PC-3 (cell line): ENCODE results near the gene CROCC. TPM values are rescaled to one million over a fixed set of nuclear protein-coding genes. Genes with fewer than 3 reads are reported as not detected.

ENCODE experiments used
- ATAC-seq: fragments of 200-7000 bp; cut with Tn5 transposase; 2 replicates; pipeline ENCODE4 v1.9.1; 2020; ENCODE audit warnings: mild to moderate bottlenecking, moderate library complexity
- BruUV-seq: library from RNA; stranded (reverse); fragments of 400-500 nt; replicated peaks from 2 replicates; lab custom pipeline; 2021; lab: Mats Ljungman, UMichigan
- CTCF ChIA-PET: fragments of 300-600 bp; sonication (Branson Sonifier 250); formaldehyde crosslinking; loops from one replicate; lab custom pipeline; 2022; ENCODE audit warnings: antibody characterized with exemption; lab: Charles Lee
- POLR2A ChIA-PET: fragments of 300-600 bp; sonication (Branson Sonifier 250); formaldehyde crosslinking; loops from one replicate; lab custom pipeline; 2022; ENCODE audit warnings: antibody characterized with exemption; ENCODE audit not compliant: unreplicated experiment; lab: Charles Lee
- DNase-seq: peaks from one replicate; pipeline ENCODE4 v3.0.0-alpha.2; 2015
- H2AFZ ChIP-seq: fragments of 300-600 bp; sonication (generic); 2 replicates; pipeline ENCODE4 v1.6.0; 2016; ENCODE audit warnings: antibody characterized with exemption, low read length
- H3F3A ChIP-seq: fragments of 300-600 bp; sonication (generic); one replicate; pipeline ENCODE4 v1.6.0; 2017; ENCODE audit warnings: antibody characterized with exemption, low read length, control low read depth, mild to moderate bottlenecking; ENCODE audit not compliant: unreplicated experiment
- H3K27ac ChIP-seq: fragments of 300-600 bp; sonication (generic); 2 replicates; pipeline ENCODE4 v1.5.1; 2016; ENCODE audit warnings: mild to moderate bottlenecking, low read length
- H3K27me3 ChIP-seq: fragments of 300-600 bp; sonication (generic); 2 replicates; pipeline ENCODE4 v1.6.1; 2016; ENCODE audit warnings: low read length, mixed read lengths
- H3K36me3 ChIP-seq: fragments of 300-600 bp; sonication (generic); 2 replicates; pipeline ENCODE4 v1.6.1; 2016; ENCODE audit warnings: low read depth, mixed run types, low read length, mixed read lengths
- H3K4me1 ChIP-seq: fragments of 300-600 bp; sonication (generic); 2 replicates; pipeline ENCODE4 v1.5.1; 2016; ENCODE audit warnings: low read length; ENCODE audit not compliant: insufficient read depth
- H3K4me2 ChIP-seq: fragments of 300-600 bp; sonication (generic); 2 replicates; pipeline ENCODE4 v1.6.0; 2016; ENCODE audit warnings: low read length
- H3K4me3 ChIP-seq: fragments of 300-600 bp; sonication (generic); 2 replicates; pipeline ENCODE4 v1.5.1; 2016; ENCODE audit warnings: mild to moderate bottlenecking, low read length, mixed read lengths
- H3K79me2 ChIP-seq: fragments of 300-600 bp; sonication (generic); 2 replicates; pipeline ENCODE4 v1.6.1; 2017; ENCODE audit warnings: low read length, mixed read lengths
- H3K9ac ChIP-seq: fragments of 300-600 bp; sonication (generic); 2 replicates; pipeline ENCODE4 v1.6.0; 2016; ENCODE audit warnings: mild to moderate bottlenecking, low read length
- H3K9me2 ChIP-seq: fragments of 300-600 bp; sonication (generic); replicated peaks from 2 replicates; pipeline ENCODE4 v1.6.1; 2016; ENCODE audit warnings: mixed run types, low read length, mixed read lengths
- H3K9me3 ChIP-seq: fragments of 300-600 bp; sonication (generic); 2 replicates; pipeline ENCODE4 v1.6.1; 2016; ENCODE audit warnings: low read length, mixed read lengths
- H4K20me1 ChIP-seq: fragments of 300-600 bp; sonication (generic); 2 replicates; pipeline ENCODE4 v1.6.1; 2016; ENCODE audit warnings: low read length, mixed read lengths
- CTCF ChIP-seq: fragments of 300-600 bp; sonication (generic); conservative IDR thresholded peaks from 2 replicates; pipeline ENCODE4 v1.5.1; 2017; ENCODE audit warnings: antibody characterized with exemption, low read depth, mild to moderate bottlenecking, low read length
- EZH2 ChIP-seq: fragments of 300-600 bp; sonication (generic); IDR thresholded peaks from one replicate; pipeline ENCODE4 v1.6.1; 2017; ENCODE audit warnings: antibody characterized with exemption, mild to moderate bottlenecking, low read length; ENCODE audit not compliant: unreplicated experiment
- EZH2phosphoT487 ChIP-seq: fragments of 300-600 bp; sonication (generic); IDR thresholded peaks from 2 replicates; pipeline ENCODE4 v1.6.1; 2018; ENCODE audit warnings: mild to moderate bottlenecking, antibody characterized with exemption, low read length, borderline replicate concordance
- intact Hi-C: fragments of 100-400 bp; cut with micrococcal nuclease; formaldehyde crosslinking; loops from 2 replicates; pipeline ENCODE4 v1.9.0; 2023
- total RNA-seq: library from RNA; depleted of rRNA; stranded (reverse); fragments of >200 nt; gene quantifications from 2 replicates; pipeline ENCODE4 v1.2.3, GENCODE V29; 2014

CROCC gene
- total RNA-seq, 1 experiment from 2014 or later: 24.6 TPM

GRCh38 chr1:16998589-16998988 is 76.9 kb downstream of the CROCC start:
- ChIA-PET CTCF (no interaction called here), POLR2A (no interaction called here)
- no peaks in the 10 kb centered on the region for H3F3A ChIP-seq
- no peaks in the 10 kb centered on the region for H3K79me2 ChIP-seq
- no peaks in the 10 kb centered on the region for H3K9me3 ChIP-seq
- H3K4me2 ChIP-seq: 0 out of 2 replicates have a peak overlapping the region, but pooled peaks have one; percentile 1
- peaks cover 18% of the 10 kb centered on the region for H3K4me1 ChIP-seq
- H3K4me3 ChIP-seq: no peak overlapping the region
- no peak overlapping the region for H2AFZ ChIP-seq
- no TSS peak for BruUV-seq
- H3K9ac ChIP-seq: no peak overlapping the region
- DNase-seq: peak; percentile 65
- H3K27me3 ChIP-seq: no peaks in the 10 kb centered on the region
- H3K36me3 ChIP-seq: peaks cover 15% of the 10 kb centered on the region
- peak overlapping the region; percentile 69 for H3K27ac ChIP-seq
- intact Hi-C loops: no loop called here
- no peaks in the 10 kb centered on the region for H4K20me1 ChIP-seq
- no peaks in the 10 kb centered on the region for H3K9me2 ChIP-seq
- TF ChIP-seq EZH2 (no peak), EZH2phosphoT487 (no peak), CTCF (no peak)
- peak; percentile 75 for ATAC-seq

- Histone ChIP-seq H3K27me3 (no peaks in the 10 kb centered on the region), H3K4me2 (no peak overlapping the region), H3K9me3 (no peaks in the 10 kb centered on the region), H2AFZ (no peak overlapping the region), H3K9me2 (no peaks in the 10 kb centered on the region), H3K9ac (no peak overlapping the region), H3F3A (no peaks in the 10 kb centered on the region), H3K27ac (no peak overlapping the region), H3K36me3 (peaks cover 15% of the 10 kb centered on the region), H3K4me3 (no peak overlapping the region), H4K20me1 (peaks cover 6% of the 10 kb centered on the region), H3K79me2 (no peaks in the 10 kb centered on the region), H3K4me1 (peaks cover 28% of the 10 kb centered on the region)
- ATAC-seq (no peak), DNase-seq (no peak)
- TF ChIP-seq EZH2 (no peak), EZH2phosphoT487 (no peak), CTCF (no peak)
- intact Hi-C loops: loop anchor here (5.0 kb wide), 1 partner anchor 38 kb away; no protein-coding TSS in a partner anchor
- no TSS peak for BruUV-seq
- ChIA-PET POLR2A (no interaction called here), CTCF (no interaction called here)
Observed at GRCh38 chr1:16999863-17000262, 78.1 kb downstream of the CROCC start.

DNA sequence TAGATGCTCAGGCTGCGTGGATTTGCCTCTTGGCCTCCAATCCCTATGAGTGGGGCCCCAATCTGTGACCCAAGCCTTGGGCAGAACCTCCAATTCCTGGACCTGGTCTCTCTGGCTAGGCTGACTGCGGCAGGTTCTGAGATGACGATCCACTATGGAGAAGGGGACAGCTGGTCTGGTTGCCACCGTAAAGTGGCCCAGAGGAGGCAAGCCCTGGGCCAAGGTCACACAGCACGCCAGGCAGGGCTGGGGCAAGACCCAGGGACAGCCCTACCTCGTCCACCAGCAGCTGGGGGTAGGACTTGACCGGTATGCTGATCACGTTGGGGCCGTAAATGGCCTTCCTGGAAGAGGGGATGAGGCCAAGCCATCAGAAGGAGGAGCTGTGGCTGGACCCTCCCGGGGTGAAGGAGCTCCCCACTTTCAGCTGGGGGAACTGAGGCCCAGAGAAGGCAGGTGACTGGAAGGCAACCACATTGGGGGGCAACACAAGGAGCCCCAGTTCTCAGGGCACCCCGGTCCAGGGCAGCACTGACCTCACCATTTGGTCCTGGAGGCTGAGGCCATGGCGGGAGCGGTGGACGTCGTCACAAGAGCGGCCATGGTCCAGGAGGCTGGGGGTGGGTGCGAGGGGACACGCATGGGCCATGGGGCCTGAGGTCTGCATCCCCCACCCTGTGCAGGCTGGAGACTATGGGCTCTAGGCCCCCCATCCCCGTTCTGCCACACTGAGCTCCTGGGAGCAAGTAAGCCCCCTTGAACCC is 80.2 kb downstream of the CROCC start:
- Histone ChIP-seq H4K20me1 (peaks cover 6% of the 10 kb centered on the region), H3K9me2 (no peaks in the 10 kb centered on the region), H3K27me3 (no peaks in the 10 kb centered on the region), H3K4me3 (no peak overlapping the region), H3F3A (no peaks in the 10 kb centered on the region), H3K36me3 (peaks cover 15% of the 10 kb centered on the region), H3K9ac (no peak overlapping the region), H3K9me3 (no peaks in the 10 kb centered on the region), H3K27ac (no peak overlapping the region), H3K4me1 (peaks cover 28% of the 10 kb centered on the region), H3K4me2 (no peak overlapping the region), H3K79me2 (no peaks in the 10 kb centered on the region), H2AFZ (no peak overlapping the region)
- ChIA-PET CTCF (no interaction called here), POLR2A (no interaction called here)
- ATAC-seq (no peak), DNase-seq (no peak)
- no TSS peak for BruUV-seq
- no peak for TF ChIP-seq EZH2phosphoT487
- TF ChIP-seq CTCF: no peak
- no peak for TF ChIP-seq EZH2
- intact Hi-C loops: loop anchor here (5.0 kb wide), 1 partner anchor 40 kb away; no protein-coding TSS in a partner anchor
